GM19328 (cell line): ENCODE measurements around the gene RHEX.

Source experiments
- ATAC-seq: cut with Tn5 transposase; IDR thresholded peaks from one replicate; pipeline ENCODE4 v1.9.1; 2021; ENCODE audit warnings: mild to moderate bottlenecking, moderate library complexity; ENCODE audit not compliant: unreplicated experiment

The RHEX gene

DNA sequence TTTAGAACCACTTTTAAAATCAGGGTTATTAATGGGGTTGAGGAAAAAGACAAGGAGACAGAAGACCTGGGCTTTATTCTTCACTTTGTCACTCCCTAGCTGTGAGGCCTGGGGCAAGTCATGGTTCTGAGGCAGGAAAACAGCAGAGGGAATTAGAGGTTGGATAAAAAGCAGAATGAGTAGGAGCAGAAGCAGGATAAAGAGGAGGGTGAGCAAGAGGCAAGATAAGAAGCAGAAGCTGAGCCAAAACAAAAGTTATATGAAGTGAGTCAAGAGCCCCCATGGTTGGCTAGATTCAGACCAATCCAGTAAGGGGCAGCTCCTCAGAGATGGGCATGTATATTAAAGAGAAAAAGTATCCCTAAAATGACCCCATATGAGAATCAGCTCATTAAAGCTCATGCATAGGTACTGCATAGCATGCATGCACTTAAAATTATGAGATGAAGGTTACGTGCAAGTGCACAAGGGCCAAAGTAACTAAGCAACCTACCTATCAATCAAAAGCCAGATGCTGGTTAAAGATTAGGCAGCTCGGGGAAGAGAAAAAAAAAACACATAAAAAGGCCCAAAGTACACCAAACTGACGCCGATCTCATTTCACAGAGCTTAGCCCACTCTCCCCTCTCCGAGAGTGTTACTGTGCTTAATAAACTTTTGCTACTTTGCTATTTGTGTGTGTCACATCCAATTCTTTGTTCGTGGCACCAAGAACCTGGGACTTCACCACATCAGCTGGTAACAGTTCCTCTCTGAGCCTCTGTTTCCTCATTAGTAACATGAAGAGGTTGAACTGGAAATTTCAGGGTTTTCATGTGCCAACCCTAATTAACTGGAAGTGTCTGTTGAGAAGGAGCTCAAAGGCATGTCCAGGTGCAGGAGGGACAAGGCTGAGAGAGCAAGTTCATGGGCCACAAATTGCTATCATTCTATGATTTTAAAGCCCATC is 62.0 kb downstream of the RHEX start:
- ATAC-seq = no peak

DNA sequence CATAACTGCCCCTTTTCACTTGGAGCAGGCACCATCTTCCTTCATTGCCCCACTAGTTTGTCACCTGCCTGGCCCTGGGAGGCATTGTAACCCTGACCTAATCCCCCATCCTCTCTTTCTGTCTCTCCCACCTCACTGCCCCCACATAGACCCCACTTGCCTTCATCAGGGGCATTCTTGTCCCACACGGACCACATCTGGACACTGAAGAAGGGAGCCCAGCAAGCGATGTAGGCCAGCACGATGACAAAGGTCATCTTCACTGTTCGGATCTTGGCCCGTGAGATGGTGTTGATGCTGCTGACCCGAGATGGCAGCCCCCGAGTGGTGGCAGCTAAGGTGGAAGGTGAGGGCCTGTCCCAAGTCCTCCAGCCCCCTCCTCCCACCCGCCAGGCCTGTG is 62.8 kb downstream of the RHEX start:
- ATAC-seq = no peak

DNA sequence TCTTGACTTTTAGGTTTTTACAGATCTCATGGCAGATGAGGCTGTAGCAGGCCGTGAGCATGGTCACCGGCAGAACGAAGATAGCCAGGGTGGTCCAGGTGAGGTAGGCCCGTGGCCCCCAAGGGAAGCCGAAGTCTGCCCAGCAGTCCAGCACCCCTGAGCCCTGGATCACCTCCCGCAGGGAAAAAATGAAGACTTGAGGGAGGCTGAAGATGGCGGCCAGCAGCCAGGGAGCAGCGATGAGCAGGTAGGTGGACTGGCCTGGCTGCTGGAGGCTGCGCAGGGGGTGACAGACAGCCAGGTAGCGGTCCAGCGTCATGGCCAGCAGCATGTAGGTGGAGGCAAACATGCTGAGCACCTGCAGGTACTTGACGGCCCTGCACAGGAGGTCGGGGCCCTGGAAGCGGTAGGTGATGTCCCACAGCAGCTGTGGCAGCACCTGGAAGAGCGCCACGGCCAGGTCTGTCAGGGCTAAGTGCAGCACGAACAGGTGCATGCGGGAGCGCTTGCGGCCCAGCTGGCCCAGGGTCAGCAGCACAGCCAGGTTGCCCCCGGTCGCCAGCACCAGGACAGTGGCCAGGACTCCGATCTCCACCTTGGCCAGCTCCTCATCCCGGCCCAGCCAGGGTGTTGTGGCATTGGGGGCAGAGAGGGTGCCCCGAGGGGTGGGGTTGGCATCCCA is 63.4 kb downstream of the RHEX start:
- no peak for ATAC-seq

DNA sequence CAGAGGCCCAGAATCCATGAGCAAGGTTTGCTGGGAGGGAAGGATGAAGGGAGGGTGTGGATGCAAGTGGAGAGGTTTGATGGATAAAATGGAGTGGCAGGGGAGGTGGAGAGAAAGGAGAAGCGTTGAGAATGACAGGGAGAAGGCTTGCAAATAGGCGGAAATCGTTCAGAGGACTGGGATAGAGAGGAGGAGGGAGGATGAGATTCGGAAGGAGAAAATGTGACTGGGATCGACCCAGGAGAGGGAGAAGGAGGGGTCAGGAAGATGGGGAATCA is 63.8 kb downstream of the RHEX start:
- ATAC-seq = no peak

DNA sequence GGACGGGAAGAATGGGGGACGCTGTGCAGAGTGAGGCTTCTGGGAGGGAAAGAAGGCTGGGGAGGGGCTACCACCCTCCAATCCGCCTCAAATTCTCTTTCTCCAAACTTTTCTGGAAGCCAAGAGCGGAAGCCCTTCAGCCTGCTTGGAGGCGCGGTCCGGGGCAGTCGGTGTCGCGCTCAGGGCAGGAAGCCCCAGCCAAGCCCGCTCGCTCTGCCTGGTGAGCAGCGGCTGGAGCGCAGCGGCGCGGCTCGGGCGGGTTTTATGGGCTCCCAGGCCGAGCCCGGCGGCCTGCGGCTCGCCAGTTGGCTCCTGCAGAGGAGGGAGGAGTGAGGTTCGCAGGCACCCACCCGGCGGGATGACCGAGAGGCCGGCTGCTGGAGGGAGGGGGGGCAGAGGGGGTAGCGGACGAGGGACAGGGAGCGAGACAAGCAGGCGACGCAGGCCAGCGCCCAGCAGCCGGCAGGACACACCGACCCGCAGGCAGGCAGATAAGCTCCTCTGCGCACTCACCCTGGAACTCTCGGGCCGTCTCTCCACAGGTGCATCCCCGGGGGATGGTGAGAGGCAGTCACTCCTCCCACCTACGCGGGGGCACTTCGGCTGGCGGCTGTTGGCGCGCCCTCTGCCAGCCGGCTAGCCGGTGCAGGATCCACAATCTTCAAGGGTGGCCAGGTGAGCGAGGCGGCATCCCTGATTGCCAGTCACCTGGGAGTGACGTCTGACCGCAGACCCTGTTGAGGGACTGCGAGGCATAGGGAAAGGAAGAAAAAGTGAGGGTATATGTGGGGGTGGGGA is 64.4 kb downstream of the RHEX start, which contains the start of gene AVPR1B:
Gene AVPR1B, minus strand, starts transcription at position 238 of the 798 bp plus-strand sequence. CDS start 498 bp downstream, outside the sequence.
- ATAC-seq = no peak

DNA sequence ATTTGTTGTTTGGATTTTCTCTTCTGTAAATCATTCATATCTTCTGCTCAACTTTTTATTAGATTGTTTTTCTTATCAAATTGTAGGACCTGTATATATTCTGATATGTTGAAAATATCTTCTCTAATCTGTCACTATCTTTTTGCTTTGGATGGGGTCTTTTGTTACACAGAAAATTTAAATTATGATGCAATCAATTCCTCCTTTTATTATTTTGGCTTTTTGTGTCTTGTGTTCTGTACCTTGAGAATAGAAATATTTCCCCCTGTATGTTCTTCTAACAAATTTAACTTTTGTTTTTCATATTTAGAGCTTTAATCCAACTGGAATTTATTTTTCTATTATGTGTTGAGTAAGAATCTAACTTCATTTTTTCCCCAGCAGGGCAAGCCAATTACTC is 67.4 kb downstream of the RHEX start:
- ATAC-seq = no peak

DNA sequence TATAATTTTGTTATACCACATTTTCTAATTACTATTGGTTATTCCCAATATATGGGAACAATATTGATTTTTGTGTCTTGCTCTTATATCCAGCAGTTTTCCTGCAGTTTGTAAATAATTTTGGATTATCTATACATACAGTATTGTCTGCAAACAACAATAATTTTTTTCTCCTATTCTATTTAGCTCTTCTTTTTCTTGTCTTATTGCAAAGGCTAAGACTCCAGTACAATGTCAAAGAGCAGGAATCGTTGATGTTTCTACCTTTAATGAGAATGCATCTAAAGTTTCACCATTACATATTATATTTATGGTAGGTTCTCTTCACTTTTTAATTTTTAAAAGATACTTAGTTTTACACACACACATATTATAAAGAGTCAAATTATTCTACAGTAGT is 68.3 kb downstream of the RHEX start:
- no peak for ATAC-seq

DNA sequence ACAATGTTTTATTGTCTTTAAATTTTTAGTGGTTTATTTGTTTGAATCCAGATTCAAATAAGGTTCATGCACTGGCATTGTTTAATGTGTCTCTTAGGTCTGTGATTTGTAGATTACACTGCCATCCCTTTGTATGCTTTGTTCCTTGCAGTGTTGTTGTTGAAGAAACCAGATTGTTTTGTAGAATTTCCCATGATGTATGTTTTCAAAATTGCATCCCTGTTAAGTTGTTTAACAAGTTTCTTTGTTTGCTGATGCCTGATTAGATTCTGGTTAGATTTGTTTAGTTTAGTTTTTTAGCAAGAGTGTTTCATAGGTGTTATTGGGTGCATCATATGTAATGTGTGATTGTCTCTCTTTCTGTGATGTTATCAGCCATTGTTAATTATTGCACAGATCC is 69.7 kb downstream of the RHEX start:
- no peak for ATAC-seq

DNA sequence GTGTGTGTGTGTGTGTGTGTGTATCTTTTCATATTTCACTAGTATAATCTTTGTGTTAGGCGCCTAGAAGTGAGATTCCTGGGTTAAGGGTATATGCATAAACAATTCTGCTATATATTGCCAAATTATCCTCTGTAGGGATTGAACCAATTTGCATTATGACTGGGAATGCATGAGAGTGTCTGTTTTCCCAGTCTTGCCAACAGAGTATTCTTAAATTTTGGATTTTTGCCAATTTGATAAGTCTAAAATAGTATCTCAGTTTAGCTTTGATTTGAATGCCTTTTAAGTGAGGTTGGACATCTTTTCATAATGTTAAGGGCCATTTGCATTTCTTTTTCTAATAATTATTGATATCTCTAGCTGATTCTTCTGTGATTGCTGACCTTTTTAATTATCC is 72.4 kb downstream of the RHEX start:
- no peak for ATAC-seq

DNA sequence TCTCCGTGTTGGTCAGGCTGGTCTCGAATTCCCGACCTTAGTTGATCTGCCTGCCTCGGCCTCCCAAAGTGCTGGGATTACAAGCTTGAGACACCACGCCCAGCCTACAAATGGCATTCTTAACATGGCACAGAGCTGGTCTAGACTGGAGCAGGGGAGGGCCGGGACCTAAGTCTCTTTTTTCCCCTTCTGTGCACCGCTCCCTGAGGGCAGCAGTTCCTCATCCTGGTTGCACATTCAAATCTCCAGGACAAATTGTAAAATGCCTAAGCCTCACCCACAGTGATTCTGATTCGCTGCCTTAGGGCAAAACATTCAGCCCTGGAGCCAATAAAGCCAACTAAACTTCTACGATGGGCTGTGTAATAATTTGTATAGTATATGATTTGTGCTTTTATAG is 74.4 kb downstream of the RHEX start:
- ATAC-seq = no peak

DNA sequence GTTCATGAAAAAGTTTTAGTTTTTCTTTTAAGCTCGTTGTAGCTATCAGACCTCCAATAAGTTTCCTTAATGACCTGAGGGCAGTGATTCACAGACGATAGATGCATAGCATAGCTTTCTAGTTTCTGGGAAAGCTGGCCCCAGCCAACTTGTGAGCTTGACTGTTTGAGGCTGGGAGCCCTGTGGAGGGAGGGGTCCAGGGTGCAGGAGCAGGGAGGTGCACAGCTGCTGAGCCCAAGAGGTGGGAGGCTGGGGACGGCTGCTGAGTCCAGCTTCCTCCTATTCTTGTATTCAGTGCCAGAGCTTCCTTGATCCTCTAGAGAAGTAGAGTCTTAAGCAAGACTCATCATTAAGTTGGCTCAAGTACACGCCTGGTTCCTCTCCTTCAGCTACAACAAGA is 75.2 kb downstream of the RHEX start:
- no peak for ATAC-seq

DNA sequence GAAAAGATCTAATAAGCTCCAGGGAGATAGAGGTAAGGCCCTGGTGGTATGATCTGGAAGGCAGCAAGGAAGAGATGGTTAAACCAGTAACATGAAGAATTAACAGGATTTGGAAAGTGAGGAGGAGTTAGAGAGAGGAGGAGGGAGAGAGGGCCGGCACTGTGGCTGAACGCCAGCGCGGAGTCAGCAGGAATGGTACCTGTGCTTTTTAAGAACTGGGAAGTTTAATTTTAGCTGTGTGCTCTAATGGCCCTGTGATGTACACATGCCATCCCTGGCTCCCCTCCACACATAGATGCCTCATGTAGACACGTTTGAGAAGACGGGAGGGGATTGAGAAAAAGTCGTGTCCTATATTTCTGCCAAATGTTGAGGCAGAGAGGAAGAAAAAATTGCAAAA is 78.1 kb downstream of the RHEX start:
- ATAC-seq = no peak

DNA sequence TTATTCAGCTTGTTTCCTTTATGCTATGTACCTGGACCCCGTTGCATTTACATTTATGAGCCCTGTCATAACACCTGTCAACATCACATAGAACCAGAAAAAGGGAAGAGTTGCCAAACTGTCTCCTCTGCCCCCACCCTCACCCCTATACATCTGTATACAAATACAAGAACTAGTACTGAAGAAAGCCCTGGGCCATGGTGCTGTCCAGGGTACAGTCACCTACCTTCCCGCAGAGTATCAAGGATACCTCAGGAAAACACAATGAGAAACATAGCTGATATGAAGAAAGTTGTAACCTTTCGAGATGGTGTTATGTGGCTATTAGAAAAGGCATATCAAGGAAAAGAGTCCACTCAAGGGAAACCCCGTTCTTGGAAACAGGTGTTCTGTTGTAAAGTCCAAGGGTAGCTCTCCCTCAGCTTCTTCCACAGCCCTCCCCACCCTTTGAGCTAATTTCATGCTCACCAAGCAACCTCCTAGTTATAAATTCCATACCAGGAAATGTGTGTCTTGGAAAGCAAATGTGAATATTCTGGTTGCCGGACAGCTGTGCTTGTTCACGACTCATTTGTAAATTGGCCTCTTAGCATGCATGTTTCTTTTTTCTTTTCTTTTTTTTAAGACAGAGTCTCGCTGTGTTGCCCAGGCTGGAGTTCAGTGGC is 80.9 kb downstream of the RHEX start:
- no peak for ATAC-seq

DNA sequence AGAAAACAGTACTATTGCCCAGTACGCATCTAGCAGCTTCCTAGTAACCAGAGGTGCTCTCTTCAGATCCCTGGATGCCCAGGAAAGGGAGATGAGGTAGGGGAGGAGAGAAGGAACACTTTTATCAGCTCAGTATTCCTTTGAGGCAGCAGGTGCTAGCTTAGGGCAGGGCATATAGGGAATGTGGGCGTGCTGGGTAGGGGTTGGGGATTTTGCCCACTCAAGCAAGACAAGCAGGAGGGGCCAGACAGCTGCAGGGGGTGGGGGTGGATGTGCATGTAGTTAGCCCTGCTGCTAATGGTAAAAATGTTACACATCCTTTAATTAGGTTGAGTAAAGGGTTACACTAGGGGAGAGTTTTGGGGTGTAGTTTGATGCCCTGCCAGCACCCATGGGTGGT is 82.3 kb downstream of the RHEX start:
- no peak for ATAC-seq

DNA sequence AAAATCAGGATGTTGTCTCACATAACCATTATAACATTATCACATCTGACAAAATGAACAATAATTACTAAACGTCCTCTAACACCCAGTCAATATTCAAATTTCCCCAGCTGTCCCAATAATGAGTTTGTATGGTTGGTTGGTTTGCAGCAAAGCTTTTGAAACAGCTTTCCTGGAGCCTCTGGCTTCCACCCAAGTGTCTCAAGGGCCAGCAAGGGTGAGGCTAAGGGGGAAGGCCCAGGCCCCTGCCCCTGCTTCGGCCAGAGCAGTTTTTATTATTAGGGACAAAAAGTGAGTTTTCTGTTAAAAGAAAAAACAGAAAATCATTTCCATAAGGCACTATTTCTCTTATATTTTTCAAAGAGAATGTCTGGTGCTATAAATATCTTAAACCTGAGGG is 83.3 kb downstream of the RHEX start:
- no peak for ATAC-seq

DNA sequence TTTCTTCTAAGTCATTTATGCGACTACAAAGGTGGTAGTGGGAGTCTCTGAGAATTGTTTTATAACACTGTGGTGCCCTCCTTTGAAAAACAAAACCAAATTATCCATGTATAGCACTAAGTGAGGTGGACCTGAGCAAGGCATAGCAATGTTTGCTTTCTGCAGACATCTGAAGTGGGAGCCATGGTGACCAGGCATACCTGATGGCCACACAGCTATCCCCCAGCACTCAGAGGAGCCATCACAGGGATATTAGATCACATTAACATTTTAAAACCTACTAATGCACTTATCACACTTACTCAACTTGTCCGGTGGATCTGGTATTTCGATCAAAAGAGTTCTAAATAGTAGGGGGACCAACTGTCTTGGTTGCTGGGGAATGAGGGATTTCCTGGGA is 89.0 kb downstream of the RHEX start:
- ATAC-seq = no peak

DNA sequence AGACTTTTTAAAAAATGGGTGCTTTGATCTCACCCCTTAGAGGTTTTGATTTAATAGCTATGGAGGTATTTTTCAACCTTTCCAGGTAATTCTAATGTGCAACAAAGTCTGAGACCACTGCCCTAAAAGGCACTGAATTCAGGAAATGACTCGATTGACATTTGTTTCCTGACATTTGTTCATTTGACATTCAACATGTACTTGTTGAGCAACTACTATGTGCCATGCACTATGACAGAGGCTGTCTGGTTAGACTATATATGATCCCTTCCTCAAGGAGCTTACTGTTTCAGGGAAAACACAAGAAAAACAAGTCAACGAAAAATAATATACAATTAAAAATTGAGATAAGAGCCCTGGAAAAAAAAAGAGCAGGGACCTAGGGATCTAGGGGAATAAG is 89.8 kb downstream of the RHEX start:
- ATAC-seq = no peak

DNA sequence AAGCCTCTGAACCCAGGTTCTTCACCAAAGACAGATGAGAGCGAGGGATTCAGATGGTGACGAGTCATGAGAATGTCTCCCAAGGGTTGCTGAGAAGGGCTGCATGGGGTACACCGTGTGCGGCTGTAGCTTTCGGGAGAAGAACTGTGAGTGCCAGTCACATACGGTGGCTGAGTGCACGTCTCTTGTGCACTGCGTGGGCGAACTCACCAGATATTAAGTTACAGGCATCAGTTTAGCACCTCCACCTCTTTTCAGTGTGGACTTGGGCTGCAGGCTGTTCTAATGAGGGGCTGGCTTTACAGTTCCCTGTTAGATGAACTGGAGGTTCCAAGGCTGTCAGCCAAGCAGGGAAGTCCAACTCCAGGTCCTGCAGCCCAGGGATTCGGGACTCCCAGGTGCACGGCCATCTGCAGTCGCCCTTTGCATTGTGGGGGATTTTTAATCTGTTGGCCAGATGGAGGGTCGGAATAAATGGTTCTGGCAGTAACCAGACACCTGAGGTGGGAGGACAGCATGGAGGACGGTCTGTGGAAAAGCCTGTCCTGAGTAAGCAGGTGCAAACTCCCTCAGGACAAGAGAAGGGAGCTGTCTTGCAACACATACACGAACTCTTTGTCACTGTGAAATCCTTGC is 90.7 kb downstream of the RHEX start:
- no peak for ATAC-seq

DNA sequence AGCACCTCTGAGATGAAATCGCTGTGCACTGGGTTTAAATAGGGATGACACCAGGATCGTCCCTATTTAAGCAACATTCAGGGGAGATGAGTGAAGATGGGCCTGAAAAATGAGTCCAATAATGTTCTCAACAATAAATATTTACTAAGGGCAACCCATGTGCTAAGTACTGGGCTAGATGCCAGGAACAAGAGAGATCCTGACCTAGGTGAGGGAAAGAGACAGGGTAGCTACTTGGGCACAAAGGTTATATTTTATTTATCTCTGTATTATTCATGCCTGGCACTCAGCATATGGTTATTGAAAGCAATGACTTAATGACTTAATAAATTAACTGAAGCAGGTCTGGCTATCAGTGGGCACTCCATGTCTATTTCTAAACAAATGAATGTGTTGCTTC is 91.6 kb downstream of the RHEX start:
- ATAC-seq = no peak

DNA sequence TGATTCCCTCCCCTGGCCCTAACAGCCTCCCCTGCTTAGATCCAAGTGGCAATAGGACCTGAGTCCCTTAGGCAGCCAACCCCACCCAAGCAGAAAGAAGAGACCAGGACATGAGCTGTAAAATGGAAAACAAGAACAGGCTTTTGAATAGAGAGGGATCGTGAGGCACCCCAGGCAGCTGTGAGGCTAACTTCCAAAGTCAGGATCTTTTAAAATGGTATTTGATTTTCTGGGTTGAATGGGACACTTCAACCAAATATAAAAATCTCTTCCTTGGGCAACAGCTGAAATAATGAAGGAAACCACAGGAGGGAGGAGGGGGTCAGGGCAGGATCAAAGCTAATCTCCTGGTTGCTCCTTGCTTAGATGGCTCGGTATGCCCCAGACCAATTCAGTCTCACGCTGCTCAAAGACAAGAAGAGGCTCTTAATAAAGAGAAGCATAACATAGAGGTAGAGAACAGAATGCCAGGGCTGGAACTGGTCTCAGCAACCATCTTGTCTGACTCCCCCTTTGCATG is 92.9 kb downstream of the RHEX start:
- ATAC-seq = no peak
